ENCODE measurements around the gene TBX2.

- no peak for TF ChIP-seq CTCF (IDR thresholded peaks at IDR 0.05; ENCODE audit: low read depth, low read length, poor library complexity, severe bottlenecking)
- TF ChIP-seq EZH2phosphoT487 (IDR thresholded peaks at IDR 0.05; ENCODE audit: borderline replicate concordance, low read length): no peak
Measured at GRCh38 chr17:61421460-61421859, 21.8 kb downstream of the TBX2 start.
